GM06990 (cell line): ENCODE results near the gene DES.
A peak's percentile ranks its signal among the peaks of the same experiment; 100 is the strongest.

Source experiments
- DNase-seq: peaks from one replicate; pipeline ENCODE4 v3.0.0-alpha.2; 2011; ENCODE audit not compliant: insufficient read length; ENCODE audit errors: extremely low read depth
- H3K27me3 ChIP-seq: replicated peaks from 2 replicates; pipeline ENCODE4 v1.6.0; 2011; ENCODE audit warnings: low read length; ENCODE audit not compliant: control insufficient read depth, insufficient read depth
- H3K36me3 ChIP-seq: 2 replicates; pipeline ENCODE4 v1.5.1; 2011; ENCODE audit warnings: low read length; ENCODE audit not compliant: control insufficient read depth, insufficient read depth
- H3K4me3 ChIP-seq: replicated peaks from 2 replicates; pipeline ENCODE4 v1.5.1; 2011; ENCODE audit warnings: low read depth, mild to moderate bottlenecking, control low read depth, low read length
- CTCF ChIP-seq: IDR thresholded peaks from 2 replicates; pipeline ENCODE4 v1.5.1; 2011; ENCODE audit warnings: low read length, control low read depth, mild to moderate bottlenecking, inconsistent platforms; ENCODE audit not compliant: insufficient read depth, poor library complexity, severe bottlenecking

DES gene

GRCh38 chr2:219475278-219475677 is 57.1 kb downstream of the DES start:
- no peak overlapping the region for H3K4me3 ChIP-seq
- H3K27me3 ChIP-seq: peaks cover 2% of the 10 kb centered on the region; the same call in 1 of the 2 replicates
- no peak for DNase-seq
- H3K36me3 ChIP-seq: no peaks in the 10 kb centered on the region
- no peak for TF ChIP-seq CTCF

- Histone ChIP-seq H3K27me3 (peaks cover 2% of the 10 kb centered on the region; the same call in 1 of the 2 replicates), H3K36me3 (no peaks in the 10 kb centered on the region), H3K4me3 (no peak overlapping the region)
- DNase-seq: peak; percentile 41
- TF ChIP-seq CTCF: peak; percentile 86
Measured at GRCh38 chr2:219475697-219476651, 57.8 kb downstream of the DES start.
